AG10803 (cell line): ENCODE data around the gene ZNF610.

Source experiments
- DNase-seq: peaks from one replicate; pipeline ENCODE4 v3.0.0; 2010; ENCODE audit warnings: low read depth
- H3K4me3 ChIP-seq: 2 replicates; pipeline ENCODE4 v1.5.1; 2011; ENCODE audit warnings: mild to moderate bottlenecking, low read length, control low read depth
- TF ChIP-seq, protein P1 (sequence below): conservative IDR thresholded peaks from 2 replicates; pipeline ENCODE4 v1.5.1; 2011; ENCODE audit warnings: mild to moderate bottlenecking, low read length, control low read depth, inconsistent platforms

Gene ZNF610

DNA sequence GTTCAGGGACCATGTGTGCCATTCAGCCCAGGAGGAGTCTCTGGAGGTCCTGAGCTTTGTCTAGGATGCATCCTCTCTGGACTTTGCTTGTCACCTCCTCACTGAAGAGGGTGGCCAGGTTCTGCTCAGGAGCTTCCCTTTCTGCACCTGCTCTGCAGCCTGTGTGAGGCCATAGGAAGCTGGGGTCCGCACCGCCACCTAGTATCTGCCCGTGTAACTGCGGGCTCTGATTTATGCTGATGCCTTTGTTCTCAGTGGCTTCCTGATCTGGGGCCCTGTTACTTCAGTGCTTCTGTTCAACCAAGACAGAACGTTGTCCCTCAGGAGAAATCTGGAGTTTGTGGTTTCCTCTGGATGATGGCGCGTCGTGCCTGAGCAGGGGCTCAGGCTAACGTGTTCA lies 15.5 kb downstream of the ZNF610 start:
- no peak overlapping the region for H3K4me3 ChIP-seq
- DNase-seq = no peak
- TF ChIP-seq, protein P1, sequence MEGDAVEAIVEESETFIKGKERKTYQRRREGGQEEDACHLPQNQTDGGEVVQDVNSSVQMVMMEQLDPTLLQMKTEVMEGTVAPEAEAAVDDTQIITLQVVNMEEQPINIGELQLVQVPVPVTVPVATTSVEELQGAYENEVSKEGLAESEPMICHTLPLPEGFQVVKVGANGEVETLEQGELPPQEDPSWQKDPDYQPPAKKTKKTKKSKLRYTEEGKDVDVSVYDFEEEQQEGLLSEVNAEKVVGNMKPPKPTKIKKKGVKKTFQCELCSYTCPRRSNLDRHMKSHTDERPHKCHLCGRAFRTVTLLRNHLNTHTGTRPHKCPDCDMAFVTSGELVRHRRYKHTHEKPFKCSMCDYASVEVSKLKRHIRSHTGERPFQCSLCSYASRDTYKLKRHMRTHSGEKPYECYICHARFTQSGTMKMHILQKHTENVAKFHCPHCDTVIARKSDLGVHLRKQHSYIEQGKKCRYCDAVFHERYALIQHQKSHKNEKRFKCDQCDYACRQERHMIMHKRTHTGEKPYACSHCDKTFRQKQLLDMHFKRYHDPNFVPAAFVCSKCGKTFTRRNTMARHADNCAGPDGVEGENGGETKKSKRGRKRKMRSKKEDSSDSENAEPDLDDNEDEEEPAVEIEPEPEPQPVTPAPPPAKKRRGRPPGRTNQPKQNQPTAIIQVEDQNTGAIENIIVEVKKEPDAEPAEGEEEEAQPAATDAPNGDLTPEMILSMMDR = no peak

DNA sequence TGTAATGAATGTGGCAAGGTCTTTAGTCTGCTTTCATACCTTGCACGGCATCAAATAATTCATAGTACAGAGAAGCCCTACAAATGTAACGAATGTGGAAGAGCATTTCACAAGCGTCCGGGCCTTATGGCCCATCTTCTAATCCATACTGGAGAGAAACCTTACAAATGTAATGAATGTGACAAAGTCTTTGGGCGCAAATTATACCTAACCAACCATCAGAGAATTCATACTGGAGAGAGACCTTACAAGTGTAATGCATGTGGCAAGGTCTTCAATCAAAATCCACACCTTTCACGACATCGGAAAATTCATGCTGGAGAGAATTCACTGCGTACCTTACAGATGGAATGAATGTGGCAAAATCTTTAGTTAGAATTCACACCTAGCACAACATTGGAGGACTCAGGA lies 30.4 kb downstream of the ZNF610 start:
- H3K4me3 ChIP-seq = no peak overlapping the region
- TF ChIP-seq, protein P1 = no peak
- DNase-seq = no peak

DNA sequence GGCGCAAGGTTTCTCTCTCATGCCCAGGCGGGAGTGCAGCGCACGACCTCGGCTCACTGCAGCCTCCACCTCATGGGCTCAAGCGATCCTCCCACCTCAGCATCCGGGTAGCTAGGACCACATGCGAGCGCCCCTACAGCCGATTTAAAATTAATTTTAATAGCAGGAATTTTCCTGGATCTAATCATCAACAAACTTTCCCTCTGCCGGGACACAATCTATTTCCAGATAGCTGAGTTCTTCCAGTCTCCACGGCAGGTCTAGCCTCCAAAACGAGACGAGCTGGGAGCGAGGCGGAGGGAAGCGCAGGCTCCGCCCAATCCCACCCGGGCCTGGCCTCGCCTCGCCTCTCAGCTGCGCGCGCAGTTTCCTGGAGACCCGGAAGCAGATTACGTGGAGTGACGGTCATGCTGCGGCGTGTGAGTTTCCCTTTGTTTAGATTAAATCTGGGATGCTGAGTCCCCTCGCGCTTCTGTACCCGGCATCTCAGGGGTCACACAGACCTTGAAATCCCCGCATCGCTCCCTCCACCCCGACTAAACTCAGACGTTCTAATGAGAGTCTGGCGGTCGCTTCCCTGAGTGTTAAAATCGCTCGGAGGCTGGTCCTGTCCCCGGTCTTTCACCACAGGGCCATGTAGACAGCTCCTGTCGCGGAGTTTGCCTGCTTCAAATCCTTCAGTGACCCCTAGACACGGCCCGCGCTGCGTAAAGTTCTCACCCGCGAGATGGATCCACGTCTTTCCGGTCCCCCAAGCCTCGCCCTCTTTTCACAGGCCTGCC lies 33.7 kb downstream of the ZNF610 start, which contains the start of gene ZNF880:
Gene ZNF880, plus strand, starts transcription at position 365 of the 782 bp plus-strand sequence. Its CDS starts 43 bp downstream, at position 408.
- H3K4me3 ChIP-seq = peak within 1 kb of the TSS; percentile 93
- TF ChIP-seq, protein P1 = peak; percentile 13; the same call in 1 of the 2 replicates
- DNase-seq = peak; percentile 88

DNA sequence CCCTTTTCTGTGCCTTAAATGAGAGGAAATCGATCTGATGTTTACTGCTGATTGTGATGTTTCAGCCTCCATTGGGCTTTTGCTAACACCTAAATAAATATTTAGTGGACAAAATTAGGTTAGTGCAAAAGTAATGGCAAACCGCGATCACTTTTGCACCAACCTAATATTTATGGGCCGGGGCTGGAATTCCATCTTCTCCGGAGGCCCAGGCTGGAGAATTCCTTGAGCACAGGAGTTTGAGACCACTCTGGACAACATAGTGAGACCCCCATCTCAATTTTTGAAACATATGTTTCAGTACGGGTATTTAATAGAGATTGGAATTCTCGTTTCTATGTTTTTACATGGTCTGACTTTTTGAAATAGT lies 34.3 kb downstream of the ZNF610 start:
- TF ChIP-seq, protein P1 = no peak
- no peak for DNase-seq
- peak overlapping the region; percentile 93 for H3K4me3 ChIP-seq

DNA sequence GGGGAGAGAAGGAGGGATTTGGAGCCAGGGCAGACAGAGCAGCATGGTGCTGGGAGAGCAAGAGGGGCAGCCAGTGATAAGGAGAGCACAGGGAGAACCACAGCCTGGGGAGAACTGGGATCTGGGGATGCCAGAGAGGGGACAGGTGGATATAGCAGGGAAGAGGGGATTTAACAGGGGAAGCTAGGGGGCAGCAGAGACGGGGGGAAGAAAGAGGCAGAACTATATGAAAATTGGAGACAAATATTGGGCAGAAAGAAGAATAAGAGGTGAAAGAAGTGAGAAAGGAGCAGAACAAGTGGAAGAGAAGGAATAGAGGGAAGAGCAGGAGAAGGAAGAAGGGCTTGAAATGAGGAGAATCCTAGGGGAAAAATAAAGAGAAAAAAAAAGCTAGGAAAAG lies 55.1 kb downstream of the ZNF610 start:
- TF ChIP-seq, protein P1 = no peak
- no peak for DNase-seq
- no peak overlapping the region for H3K4me3 ChIP-seq

DNA sequence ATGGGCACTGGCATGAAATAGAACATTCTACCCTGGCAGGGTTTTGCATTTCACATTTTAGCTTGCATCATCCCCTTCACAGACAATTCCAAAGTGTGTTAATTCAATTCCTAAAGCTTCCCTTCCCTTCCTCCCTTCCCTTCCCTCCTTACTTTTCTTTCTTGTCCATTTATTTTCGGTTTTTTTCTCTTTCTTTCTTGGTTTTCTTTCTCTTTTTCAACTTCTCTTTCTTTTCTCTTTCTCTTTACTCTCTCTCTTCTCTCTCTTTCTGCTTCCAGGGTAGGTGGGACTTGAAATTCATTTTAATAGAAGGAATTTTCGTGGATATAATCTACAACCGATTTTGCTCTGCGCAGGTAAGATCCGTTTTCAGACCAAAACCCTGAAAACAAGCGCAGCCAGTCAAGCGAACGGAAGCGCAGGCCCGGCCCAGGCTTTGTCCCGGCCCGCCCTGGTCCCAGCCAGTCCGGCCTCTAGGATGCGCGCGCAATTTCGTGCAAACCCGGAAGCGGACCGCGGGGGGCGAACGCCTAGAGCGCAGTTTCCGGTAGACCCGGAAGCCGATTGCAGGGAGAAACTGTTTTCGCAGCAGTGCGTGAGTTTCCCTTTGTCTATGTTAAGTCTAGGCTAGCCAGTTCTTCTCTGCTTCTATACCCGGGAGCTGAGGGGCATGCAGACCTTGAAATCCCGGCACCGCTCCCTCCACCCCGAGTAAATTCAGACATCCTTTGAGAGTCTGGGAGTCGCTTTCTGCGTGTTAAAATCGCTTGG lies 61.5 kb downstream of the ZNF610 start, which contains the start of gene ZNF528:
Gene ZNF528, plus strand, starts transcription at position 540 of the 771 bp plus-strand sequence. CDS start 4,165 bp downstream, outside the sequence.
- DNase-seq = peak; percentile 92

More for the DNA sequence above, 61.5 kb downstream of the ZNF610 start, which contains the start of gene ZNF528:
- TF ChIP-seq, protein P1 = no peak
- peak within 1 kb of the TSS; percentile 91 for H3K4me3 ChIP-seq
